A549 treated with CpdA at 1 μM for 4 hours (cell line): ENCODE measurements around the gene TSPY8. TPM values are rescaled to one million over a fixed set of nuclear protein-coding genes. Genes with fewer than 3 reads are reported as not detected.

Experiments
- total RNA-seq: library from RNA; stranded (reverse); fragments of 200-300 nt; extraction: Qiagen RNA extraction; gene quantifications from 5 replicates; pipeline ENCODE4 v1.2.3, GENCODE V29; 2022; ENCODE audit warnings: low read depth

TSPY8 gene
- not detected in 5 replicates for total RNA-seq

GRCh38 chrY:9357497-9357896 lies at the start of gene TSPY8:
Gene TSPY8 (plus strand): TSS chrY:9357797. CDS start chrY:9357843, 46 bp downstream.

GRCh38 chrY:9337164-9337563 lies 20.4 kb upstream of the TSPY8 start, which contains the start of gene TSPY4:
Gene TSPY4 (plus strand): TSS chrY:9337464. CDS start chrY:9337510, 46 bp downstream.

GRCh38 chrY:9398121-9398520 lies 40.5 kb downstream of the TSPY8 start, which contains the start of gene TSPY3:
Gene TSPY3 (plus strand): TSS chrY:9398421. CDS start chrY:9398467, 46 bp downstream.

Other genes starting within 250 kb of the TSPY8 start
- gene TSPY4, start 20.3 kb upstream of the TSPY8 start, total RNA-seq, result not detected in 5 replicates
- gene TSPY3, start 40.6 kb downstream of the TSPY8 start, total RNA-seq, result not detected in 5 replicates
- not detected in 5 replicates for gene TSPY1, start 109.2 kb downstream of the TSPY8 start, total RNA-seq
- not detected in 5 replicates for gene TSPY9, start 129.5 kb downstream of the TSPY8 start, total RNA-seq
- gene TSPY10, start 170.1 kb downstream of the TSPY8 start, total RNA-seq, result not detected in 5 replicates